CD4-positive, alpha-beta T cell (primary cell): ENCODE data around the gene DYNC1LI1. TPM values are rescaled to one million over a fixed set of nuclear protein-coding genes. Genes with fewer than 3 reads are reported as not detected.

Experiments
- ATAC-seq: fragments of 200-7000 bp; cut with Tn5 transposase; one replicate; pipeline ENCODE4 v1.10.0; 2022; ENCODE audit warnings: mild to moderate bottlenecking; ENCODE audit not compliant: poor library complexity
- CTCF ChIA-PET: fragments of 350-600 bp; sonication (Branson Sonifier 250); formaldehyde crosslinking; loops from one replicate; lab custom pipeline; 2021; ENCODE audit warnings: antibody characterized with exemption, inconsistent platforms; lab: Charles Lee
- POLR2A ChIA-PET: fragments of 350-600 bp; sonication (Branson Sonifier 250); formaldehyde crosslinking; loops from one replicate; lab custom pipeline; 2021; ENCODE audit warnings: antibody characterized with exemption, inconsistent platforms; lab: Charles Lee
- DNase-seq, 14 experiments: peaks; one replicate each; pipeline ENCODE4 v3.0.0-alpha.2; 2013 to 2020; ENCODE audit warnings: mixed read lengths in 2 of 14
- H3K27ac ChIP-seq, 2 donors: one replicate each; pipeline versions ENCODE4 v1.5.1 to v1.7.0; 2013; ENCODE audit warnings: low read length in 2 of 2, low read depth in 1 of 2, mild to moderate bottlenecking in 1 of 2
- H3K27me3 ChIP-seq, 2 experiments: 1 replicate in 1 of 2; 2 replicates in 1 of 2; pipeline versions ENCODE4 v1.6.1 to v1.7.0; 2013; ENCODE audit warnings: low read length in 2 of 2, control low read depth in 1 of 2, mild to moderate bottlenecking in 1 of 2, moderate library complexity in 1 of 2; ENCODE audit not compliant: insufficient read depth in 2 of 2, control insufficient read depth in 1 of 2
- H3K36me3 ChIP-seq: one replicate; pipeline ENCODE4 v1.6.1; 2013; ENCODE audit warnings: low read length, control low read depth; ENCODE audit not compliant: insufficient read depth
- H3K4me1 ChIP-seq: one replicate; pipeline ENCODE4 v1.6.1; 2013; ENCODE audit warnings: low read length, control low read depth; ENCODE audit not compliant: insufficient read depth
- H3K4me3 ChIP-seq: one replicate; pipeline ENCODE4 v1.5.1; 2013; ENCODE audit warnings: mild to moderate bottlenecking, low read length, moderate library complexity
- H3K9me3 ChIP-seq, 2 experiments: 1 replicate in 1 of 2; 2 replicates in 1 of 2; pipeline versions ENCODE4 v1.6.1 to v1.7.0; 2013; ENCODE audit warnings: low read length in 2 of 2, mild to moderate bottlenecking in 2 of 2, control low read depth in 1 of 2, moderate library complexity in 1 of 2; ENCODE audit not compliant: control insufficient read depth in 1 of 2, insufficient read depth in 1 of 2
- H3K27ac Mint-ChIP-seq: one replicate; pipeline ENCODE4 v1.8.0; 2020; ENCODE audit warnings: mixed read lengths
- H3K27me3 Mint-ChIP-seq: one replicate; pipeline ENCODE4 v1.8.0; 2021; ENCODE audit warnings: mixed read lengths
- H3K36me3 Mint-ChIP-seq: one replicate; pipeline ENCODE4 v1.8.0; 2021; ENCODE audit warnings: low read depth, mixed read lengths
- H3K4me1 Mint-ChIP-seq: one replicate; pipeline ENCODE4 v1.8.0; 2021; ENCODE audit warnings: low read depth, mixed read lengths
- H3K4me3 Mint-ChIP-seq: one replicate; pipeline ENCODE4 v1.8.0; 2020; ENCODE audit warnings: mild to moderate bottlenecking, mixed read lengths
- H3K9me3 Mint-ChIP-seq: one replicate; pipeline ENCODE4 v1.8.0; 2020; ENCODE audit warnings: mixed read lengths
- intact Hi-C, 2 experiments: fragments of 100-400 bp; cut with DNase I in 1 of 2; cut with micrococcal nuclease in 1 of 2; formaldehyde crosslinking; loops; one replicate each; pipeline versions ENCODE4 v1.15.1 to v1.9.0; 2023 to 2025; cut with DNase I, micrococcal nuclease
- total RNA-seq, 174 experiments: library from RNA in 2 of 174; stranded (reverse) in 2 of 174; gene quantifications; one replicate each; pipeline ENCODE4 v1.2.3 and lab custom pipeline; 2021 to 2026
- TF ChIP-seq, protein P1 (sequence below): fragments of 200-600 bp; IDR thresholded peaks from one replicate; pipeline ENCODE4 v1.8.0; 2022; ENCODE audit warnings: antibody characterized with exemption, mild to moderate bottlenecking

The DYNC1LI1 gene
- total RNA-seq, 2 experiments from 2014 or later: 28.1 to 28.3 TPM

DNA sequence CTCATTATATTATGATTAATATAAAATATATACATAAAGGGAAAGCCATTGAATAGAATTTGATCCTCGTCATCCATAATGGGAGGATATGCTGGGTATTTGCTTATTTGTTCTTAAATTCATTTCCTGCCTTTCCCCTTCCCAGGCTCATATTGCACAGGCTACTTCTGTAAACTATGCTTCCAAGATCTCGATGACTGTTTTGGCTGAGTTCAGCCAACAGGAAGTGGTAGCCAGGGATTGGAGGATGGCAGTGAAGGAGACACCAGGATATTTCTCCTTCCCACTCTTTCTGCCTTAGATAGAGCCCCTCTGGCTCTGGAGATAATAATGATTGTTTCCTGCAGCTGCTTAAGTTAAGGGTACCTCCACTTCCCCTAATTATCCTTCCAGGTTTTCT lies 44.3 kb upstream of the DYNC1LI1 start:
- ChIA-PET POLR2A (no interaction called here), CTCF (interaction anchor here (0.6 kb wide), 1 partner anchor 145 kb away, joined by 3 read pairs; no protein-coding TSS in a partner anchor)
- Histone ChIP-seq H3K9me3 (no peaks in the 10 kb centered on the region), H3K4me1 (no peaks in the 10 kb centered on the region), H3K4me3 (no peak overlapping the region), H3K36me3 (no peaks in the 10 kb centered on the region), H3K27me3 (no peaks in the 10 kb centered on the region), H3K27ac (no peak overlapping the region)
- intact Hi-C loops: no loop called here
- H3K4me3 Mint-ChIP-seq: no peak overlapping the region
- H3K9me3 Mint-ChIP-seq: no peaks in the 10 kb centered on the region
- TF ChIP-seq, protein P1, sequence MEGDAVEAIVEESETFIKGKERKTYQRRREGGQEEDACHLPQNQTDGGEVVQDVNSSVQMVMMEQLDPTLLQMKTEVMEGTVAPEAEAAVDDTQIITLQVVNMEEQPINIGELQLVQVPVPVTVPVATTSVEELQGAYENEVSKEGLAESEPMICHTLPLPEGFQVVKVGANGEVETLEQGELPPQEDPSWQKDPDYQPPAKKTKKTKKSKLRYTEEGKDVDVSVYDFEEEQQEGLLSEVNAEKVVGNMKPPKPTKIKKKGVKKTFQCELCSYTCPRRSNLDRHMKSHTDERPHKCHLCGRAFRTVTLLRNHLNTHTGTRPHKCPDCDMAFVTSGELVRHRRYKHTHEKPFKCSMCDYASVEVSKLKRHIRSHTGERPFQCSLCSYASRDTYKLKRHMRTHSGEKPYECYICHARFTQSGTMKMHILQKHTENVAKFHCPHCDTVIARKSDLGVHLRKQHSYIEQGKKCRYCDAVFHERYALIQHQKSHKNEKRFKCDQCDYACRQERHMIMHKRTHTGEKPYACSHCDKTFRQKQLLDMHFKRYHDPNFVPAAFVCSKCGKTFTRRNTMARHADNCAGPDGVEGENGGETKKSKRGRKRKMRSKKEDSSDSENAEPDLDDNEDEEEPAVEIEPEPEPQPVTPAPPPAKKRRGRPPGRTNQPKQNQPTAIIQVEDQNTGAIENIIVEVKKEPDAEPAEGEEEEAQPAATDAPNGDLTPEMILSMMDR: no peak
- H3K27ac Mint-ChIP-seq: no peak overlapping the region
- no peaks in the 10 kb centered on the region for H3K4me1 Mint-ChIP-seq
- ATAC-seq (no peak), DNase-seq (no peak)
- H3K27me3 Mint-ChIP-seq: peaks cover 16% of the 10 kb centered on the region
- H3K36me3 Mint-ChIP-seq: no peaks in the 10 kb centered on the region

DNA sequence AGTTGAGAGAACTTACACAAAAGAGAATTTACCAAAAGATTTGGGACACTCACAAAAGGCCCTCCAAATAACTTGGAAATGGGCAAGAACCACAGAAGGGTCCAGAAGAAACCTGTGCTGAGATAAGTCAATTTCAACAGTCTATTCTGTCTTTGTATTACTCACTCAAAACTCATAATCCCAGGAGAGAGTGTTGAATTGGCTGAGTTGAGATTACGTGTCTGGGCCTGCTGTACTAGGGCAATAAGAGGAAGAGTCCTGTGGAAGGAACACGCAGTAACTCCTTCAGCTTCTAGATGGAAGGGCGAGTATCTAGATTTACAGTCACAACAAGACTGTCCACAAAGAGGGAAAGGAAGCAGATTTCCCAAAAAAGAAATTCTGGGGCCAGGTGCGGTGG lies 42.5 kb upstream of the DYNC1LI1 start:
- TF ChIP-seq, protein P1: no peak
- Histone ChIP-seq H3K4me1 (no peaks in the 10 kb centered on the region), H3K36me3 (no peaks in the 10 kb centered on the region), H3K4me3 (no peak overlapping the region), H3K9me3 (no peaks in the 10 kb centered on the region), H3K27me3 (no peaks in the 10 kb centered on the region), H3K27ac (no peak overlapping the region)
- H3K9me3 Mint-ChIP-seq: no peaks in the 10 kb centered on the region
- no peaks in the 10 kb centered on the region for H3K36me3 Mint-ChIP-seq
- ChIA-PET CTCF (no interaction called here), POLR2A (no interaction called here)
- no peak overlapping the region for H3K4me3 Mint-ChIP-seq
- no peak overlapping the region for H3K27ac Mint-ChIP-seq
- no peak for DNase-seq
- peaks cover 16% of the 10 kb centered on the region for H3K27me3 Mint-ChIP-seq
- ATAC-seq: no peak
- H3K4me1 Mint-ChIP-seq: no peaks in the 10 kb centered on the region
- intact Hi-C loops: no loop called here

DNA sequence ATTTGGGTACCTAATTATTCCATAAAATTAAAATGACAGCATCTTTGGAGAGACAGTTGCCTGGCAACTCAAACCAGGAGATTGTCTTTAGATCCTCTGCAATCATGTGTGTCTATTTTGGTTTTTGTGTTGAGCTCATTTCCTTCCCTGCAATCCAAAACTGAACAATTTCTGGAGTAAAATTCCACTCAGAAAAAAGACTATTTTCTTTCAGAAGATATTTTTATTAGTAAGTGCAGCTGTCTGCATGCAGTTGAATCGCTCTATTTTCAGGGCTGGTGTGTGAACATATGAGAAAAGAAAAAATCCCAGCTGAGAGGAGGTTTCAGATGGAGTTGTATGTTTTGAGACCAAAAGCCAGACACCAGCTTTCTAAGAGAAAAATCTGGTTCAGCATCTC lies 41.9 kb upstream of the DYNC1LI1 start:
- no peaks in the 10 kb centered on the region for H3K36me3 ChIP-seq
- Mint-ChIP-seq H3K27me3 (peaks cover 16% of the 10 kb centered on the region), H3K4me1 (no peaks in the 10 kb centered on the region), H3K36me3 (no peaks in the 10 kb centered on the region), H3K4me3 (no peak overlapping the region), H3K9me3 (no peaks in the 10 kb centered on the region), H3K27ac (no peak overlapping the region)
- H3K27me3 ChIP-seq: no peaks in the 10 kb centered on the region
- CTCF ChIA-PET: no interaction called here
- H3K27ac ChIP-seq: no peak overlapping the region
- intact Hi-C loops: no loop called here
- DNase-seq: no peak
- no peaks in the 10 kb centered on the region for H3K4me1 ChIP-seq
- no peak overlapping the region for H3K4me3 ChIP-seq
- POLR2A ChIA-PET: no interaction called here
- TF ChIP-seq, protein P1: no peak
- ATAC-seq: no peak
- no peaks in the 10 kb centered on the region for H3K9me3 ChIP-seq
